Right atrium auricular region (tissue), 2 donors: ENCODE data around the gene FOXO3. TPM values are rescaled to one million over a fixed set of nuclear protein-coding genes. Genes with fewer than 3 reads are reported as not detected.
A peak's percentile ranks its signal among the peaks of the same experiment; 100 is the strongest.

Experiments
- DNase-seq: peaks from one replicate; pipeline ENCODE4 v3.0.0-alpha.2; 2019; ENCODE audit warnings: low spot score
- H3K27ac ChIP-seq, 2 donors: fragments of 200-600 bp; sonication (generic); 1 replicate in 1 of 2; 2 replicates in 1 of 2; pipeline ENCODE4 v1.5.1; 2016 to 2019
- H3K27me3 ChIP-seq, 2 donors: fragments of 200-600 bp; sonication (generic); one replicate each; pipeline versions ENCODE4 v1.5.1 to v1.6.0; 2017 to 2019
- H3K36me3 ChIP-seq: fragments of 200-600 bp; sonication (generic); one replicate; pipeline ENCODE4 v1.5.1; 2016
- H3K4me1 ChIP-seq, 2 donors: fragments of 200-600 bp; sonication (generic); one replicate each; pipeline versions ENCODE4 v1.5.1 to v1.6.0; 2017 to 2019
- H3K4me3 ChIP-seq, 2 donors: fragments of 200-600 bp; sonication (generic); 1 replicate in 1 of 2; 2 replicates in 1 of 2; pipeline ENCODE4 v1.5.1; 2017 to 2019; ENCODE audit warnings: mild to moderate bottlenecking in 1 of 2, moderate library complexity in 1 of 2
- H3K9me3 ChIP-seq, 2 donors: fragments of 200-600 bp; sonication (generic); one replicate each; pipeline ENCODE4 v1.5.1; 2019
- CTCF ChIP-seq, 2 donors: fragments of 200-600 bp; sonication (generic); IDR thresholded peaks; one replicate each; pipeline ENCODE4 v1.5.1; 2019; ENCODE audit warnings: antibody characterized with exemption in 2 of 2
- total RNA-seq, 2 donors: library from RNA; depleted of rRNA; stranded (reverse); fragments of >200 nt; gene quantifications; one replicate each; pipeline ENCODE4 v1.1.0, GENCODE V29; 2016

Gene FOXO3
- total RNA-seq, 2 donors from 2014 or later, result 54.5 to 60.9 TPM

GRCh38 chr6:108591040-108591816 is 30.5 kb downstream of the FOXO3 start:
- H3K4me3 ChIP-seq, result no peak overlapping the region
- H3K36me3 ChIP-seq, result no peaks in the 10 kb centered on the region
- no peak for DNase-seq
- H3K27ac ChIP-seq, result peak overlapping the region; percentile 81 to 83
- H3K9me3 ChIP-seq, result no peaks in the 10 kb centered on the region
- no peak for TF ChIP-seq CTCF (IDR thresholded peaks at IDR 0.05)
- peaks cover 0 to 100% of the 10 kb centered on the region in 2 donors for H3K4me1 ChIP-seq
- no peaks in the 10 kb centered on the region for H3K27me3 ChIP-seq

DNA sequence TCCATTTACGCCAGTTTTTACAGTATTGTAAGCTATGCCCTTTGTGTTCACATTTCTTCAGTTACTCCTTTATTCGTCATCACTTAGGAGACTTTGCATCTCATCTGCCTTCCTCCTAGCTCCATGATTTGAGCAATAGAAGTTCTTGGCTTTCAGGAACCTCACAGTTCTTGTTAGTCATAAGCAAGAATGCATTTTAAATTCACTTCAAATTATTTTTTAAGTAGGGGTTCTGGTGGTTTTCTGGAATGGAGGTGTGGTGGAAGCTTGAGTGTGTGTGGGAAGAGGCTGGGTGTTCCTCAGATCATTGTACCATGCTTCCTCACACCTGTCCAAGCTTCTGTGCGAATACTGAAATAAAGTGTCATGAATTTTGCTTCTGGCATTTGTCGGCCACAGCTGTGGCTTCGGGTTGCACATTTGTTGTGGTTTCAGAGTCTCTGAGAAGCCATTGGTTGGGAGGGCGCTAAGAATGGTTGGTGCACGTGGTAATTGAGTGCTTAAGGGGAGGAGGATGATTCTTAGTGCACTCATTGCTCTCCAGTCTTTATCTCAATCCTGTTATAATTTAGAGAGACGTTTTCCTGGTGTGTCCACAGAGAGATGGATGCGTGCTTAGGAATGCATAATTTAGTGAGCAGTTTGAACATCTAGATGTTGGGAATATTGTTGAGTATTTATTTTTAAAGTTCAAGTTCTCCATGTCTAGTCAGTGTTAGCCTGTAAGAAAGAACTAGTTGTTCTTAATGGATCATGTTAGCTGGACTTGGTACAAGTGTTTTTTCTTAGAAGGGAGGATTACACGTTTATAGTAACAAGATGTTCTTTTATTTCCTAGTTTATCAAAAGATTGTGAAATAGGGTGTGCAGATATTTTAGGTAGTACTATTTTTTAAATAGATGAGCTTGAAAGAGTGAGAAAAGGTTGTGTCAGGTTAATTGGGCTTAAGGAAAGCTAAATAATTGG is 31.9 kb downstream of the FOXO3 start:
- no peaks in the 10 kb centered on the region for H3K27me3 ChIP-seq
- peak overlapping the region; percentile 81 to 83 for H3K27ac ChIP-seq
- H3K4me3 ChIP-seq, result peak overlapping the region in 1 of 2 donors; percentile 3
- no peak for DNase-seq
- peaks cover 0 to 100% of the 10 kb centered on the region in 2 donors for H3K4me1 ChIP-seq
- no peaks in the 10 kb centered on the region for H3K36me3 ChIP-seq
- H3K9me3 ChIP-seq, result no peaks in the 10 kb centered on the region
- TF ChIP-seq CTCF (IDR thresholded peaks at IDR 0.05), result no peak

DNA sequence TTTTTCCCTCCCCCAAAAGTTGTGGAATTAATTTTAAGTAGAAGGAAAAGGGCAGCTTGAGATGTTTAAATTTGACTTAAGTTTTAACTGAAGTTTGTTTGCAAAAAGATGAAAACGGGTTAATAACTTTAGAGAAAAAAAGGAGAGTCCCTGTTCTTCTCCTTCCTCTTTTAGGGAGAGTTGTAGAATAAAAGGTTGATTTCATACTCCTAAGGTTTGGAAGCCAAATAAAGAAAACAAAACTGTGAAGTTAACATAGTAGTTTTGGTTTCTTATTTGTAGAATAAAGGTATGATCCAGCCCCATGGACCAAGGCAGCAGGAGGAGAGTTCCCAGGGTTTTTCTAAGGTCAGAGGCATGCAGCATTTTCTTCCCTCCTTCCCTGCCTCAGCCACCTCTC is 33.4 kb downstream of the FOXO3 start:
- Histone ChIP-seq H3K27ac (peak overlapping the region; percentile 81 to 83), H3K36me3 (no peaks in the 10 kb centered on the region), H3K27me3 (no peaks in the 10 kb centered on the region)

GRCh38 chr6:108594640-108595039 is 33.9 kb downstream of the FOXO3 start:
- no peaks in the 10 kb centered on the region for H3K27me3 ChIP-seq
- H3K27ac ChIP-seq, result peak overlapping the region; percentile 81 to 83
- H3K9me3 ChIP-seq, result no peaks in the 10 kb centered on the region
- H3K4me1 ChIP-seq, result peaks cover 0 to 97% of the 10 kb centered on the region in 2 donors
- DNase-seq, result no peak
- no peaks in the 10 kb centered on the region for H3K36me3 ChIP-seq
- TF ChIP-seq CTCF (IDR thresholded peaks at IDR 0.05), result no peak
- H3K4me3 ChIP-seq, result no peak overlapping the region

More for the DNA sequence above, 33.4 kb downstream of the FOXO3 start:
- no peak overlapping the region for H3K4me3 ChIP-seq
- DNase-seq, result no peak
- H3K9me3 ChIP-seq, result no peaks in the 10 kb centered on the region
- no peak for TF ChIP-seq CTCF (IDR thresholded peaks at IDR 0.05)
- peaks cover 0 to 99% of the 10 kb centered on the region in 2 donors for H3K4me1 ChIP-seq

- no peak for DNase-seq
- no peak overlapping the region for H3K4me3 ChIP-seq
- peak overlapping the region; percentile 47 to 57 for H3K27ac ChIP-seq
- no peaks in the 10 kb centered on the region for H3K27me3 ChIP-seq
- peaks cover 0 to 78% of the 10 kb centered on the region in 2 donors for H3K4me1 ChIP-seq
- TF ChIP-seq CTCF (IDR thresholded peaks at IDR 0.05), result no peak
- H3K9me3 ChIP-seq, result no peaks in the 10 kb centered on the region
- H3K36me3 ChIP-seq, result no peaks in the 10 kb centered on the region
These were observed 36.2 kb downstream of the FOXO3 start for GRCh38 chr6:108596956-108597355.
